Natural killer cell (primary cell): Measurements from ENCODE around the gene SLC10A1. TPM values are rescaled to one million over a fixed set of nuclear protein-coding genes. Genes with fewer than 3 reads are reported as not detected.

Experiments
- ATAC-seq, 3 donors: fragments of 150-1000 bp in 2 of 3; fragments of 200-7000 bp in 1 of 3; cut with Tn5 transposase; 1 replicate in 1 of 3; 2 replicates in 2 of 3; pipeline ENCODE4 v1.10.0; 2021; ENCODE audit warnings: mild to moderate bottlenecking in 2 of 3, moderate library complexity in 2 of 3
- DNase-seq, 2 donors: peaks; one replicate each; pipeline versions ENCODE4 v3.0.0 to v3.0.0-alpha.2; 2013 to 2021; ENCODE audit warnings: mixed read lengths in 1 of 2
- H3K27ac ChIP-seq: one replicate; pipeline ENCODE4 v1.5.1; 2013; ENCODE audit warnings: mild to moderate bottlenecking, low read length
- H3K27me3 ChIP-seq: one replicate; pipeline ENCODE4 v1.6.1; 2013; ENCODE audit warnings: low read length; ENCODE audit not compliant: control insufficient read depth, insufficient read depth
- H3K36me3 ChIP-seq: one replicate; pipeline ENCODE4 v1.6.1; 2013; ENCODE audit warnings: low read length; ENCODE audit not compliant: control insufficient read depth, insufficient read depth
- H3K4me1 ChIP-seq: one replicate; pipeline ENCODE4 v1.6.1; 2013; ENCODE audit warnings: low read length; ENCODE audit not compliant: control insufficient read depth, insufficient read depth
- H3K4me3 ChIP-seq: one replicate; pipeline ENCODE4 v1.5.1; 2013; ENCODE audit warnings: low read length
- H3K9me3 ChIP-seq: one replicate; pipeline ENCODE4 v1.6.1; 2013; ENCODE audit warnings: low read length; ENCODE audit not compliant: control insufficient read depth, insufficient read depth
- H3K27ac Mint-ChIP-seq, 2 donors: one replicate each; pipeline ENCODE4 v1.8.0; 2022; ENCODE audit warnings: mild to moderate bottlenecking in 2 of 2, mixed read lengths in 2 of 2, moderate library complexity in 1 of 2
- H3K27me3 Mint-ChIP-seq, 2 donors: one replicate each; pipeline ENCODE4 v1.8.0; 2022; ENCODE audit warnings: low read depth in 2 of 2, mixed read lengths in 2 of 2
- H3K36me3 Mint-ChIP-seq: one replicate; pipeline ENCODE4 v1.8.0; 2022; ENCODE audit warnings: mixed read lengths
- H3K4me1 Mint-ChIP-seq, 2 donors: one replicate each; pipeline ENCODE4 v1.8.0; 2022; ENCODE audit warnings: mixed read lengths in 2 of 2
- H3K4me3 Mint-ChIP-seq: one replicate; pipeline ENCODE4 v1.8.0; 2022; ENCODE audit warnings: mild to moderate bottlenecking, moderate library complexity, mixed read lengths
- H3K9me3 Mint-ChIP-seq, 2 donors: one replicate each; pipeline ENCODE4 v1.8.0; 2022; ENCODE audit warnings: mixed read lengths in 2 of 2
- CTCF ChIP-seq: fragments of 200-600 bp; IDR thresholded peaks from one replicate; pipeline ENCODE4 v1.8.0; 2022; ENCODE audit warnings: antibody characterized with exemption
- WGBS: methylation state at CpG from one replicate; pipeline ENCODE4 v1.1.7; 2013; ENCODE audit warnings: missing lambda C conversion rate; ENCODE audit not compliant: insufficient coverage; 5-methylcytosine and 5-hydroxymethylcytosine counted together
- intact Hi-C: fragments of 100-400 bp; cut with micrococcal nuclease; formaldehyde crosslinking; loops from one replicate; pipeline ENCODE4 v1.14.2; 2022
- total RNA-seq, 4 donors: library from RNA; stranded (reverse); fragments of 120-200 nt in 1 of 4; gene quantifications; one replicate each; pipeline versions ENCODE4 v1.2.3 to v1.2.4, GENCODE V29; 2013 to 2022

Gene SLC10A1
- total RNA-seq, 3 donors from 2014 or later (not counting 1 experiment from before 2014, with no cell fraction given): not detected

GRCh38 chr14:69808919-69809808 lies 12.1 kb upstream of the SLC10A1 start:
- Histone ChIP-seq H3K27me3 (no peaks in the 10 kb centered on the region), H3K36me3 (no peaks in the 10 kb centered on the region), H3K4me3 (no peak overlapping the region), H3K27ac (no peak overlapping the region), H3K9me3 (no peaks in the 10 kb centered on the region), H3K4me1 (no peaks in the 10 kb centered on the region)
- no peak for TF ChIP-seq CTCF
- DNase-seq: no peak
- intact Hi-C loops: no loop called here
- no peak overlapping the region for H3K27ac Mint-ChIP-seq
- no peak overlapping the region for H3K4me3 Mint-ChIP-seq
- no peaks in the 10 kb centered on the region for H3K36me3 Mint-ChIP-seq
- H3K9me3 Mint-ChIP-seq: no peaks in the 10 kb centered on the region
- no peak for ATAC-seq
- WGBS: 95% methylated on average over 10 of the region's 12 CpGs
- H3K27me3 Mint-ChIP-seq: peaks cover 5 to 8% of the 10 kb centered on the region in 2 donors
- H3K4me1 Mint-ChIP-seq: no peaks in the 10 kb centered on the region

- DNase-seq (no peak), ATAC-seq (no peak)
- Histone ChIP-seq H3K27ac (no peak overlapping the region), H3K9me3 (no peaks in the 10 kb centered on the region), H3K27me3 (no peaks in the 10 kb centered on the region), H3K4me3 (no peak overlapping the region), H3K36me3 (no peaks in the 10 kb centered on the region), H3K4me1 (no peaks in the 10 kb centered on the region)
- Mint-ChIP-seq H3K4me1 (no peaks in the 10 kb centered on the region), H3K9me3 (no peaks in the 10 kb centered on the region), H3K4me3 (no peak overlapping the region), H3K27ac (no peak overlapping the region), H3K27me3 (peaks cover 8 to 12% of the 10 kb centered on the region in 2 donors), H3K36me3 (no peaks in the 10 kb centered on the region)
- intact Hi-C loops: no loop called here
- WGBS: no CpG with 5 or more reads among the region's 1 CpG
- TF ChIP-seq CTCF: no peak
Measured at GRCh38 chr14:69807192-69807591, 10.2 kb upstream of the SLC10A1 start.

GRCh38 chr14:69804902-69805301 lies 7.9 kb upstream of the SLC10A1 start:
- no peaks in the 10 kb centered on the region for H3K9me3 Mint-ChIP-seq
- Histone ChIP-seq H3K27ac (no peak overlapping the region), H3K9me3 (no peaks in the 10 kb centered on the region), H3K4me1 (no peaks in the 10 kb centered on the region), H3K4me3 (no peak overlapping the region), H3K36me3 (no peaks in the 10 kb centered on the region), H3K27me3 (no peaks in the 10 kb centered on the region)
- TF ChIP-seq CTCF: no peak
- no peak overlapping the region for H3K27ac Mint-ChIP-seq
- intact Hi-C loops: no loop called here
- H3K4me3 Mint-ChIP-seq: no peak overlapping the region
- ATAC-seq: no peak
- WGBS: 81% methylated on average over 2 of the region's 2 CpGs
- DNase-seq: no peak
- peaks cover 10 to 12% of the 10 kb centered on the region in 2 donors for H3K27me3 Mint-ChIP-seq
- H3K4me1 Mint-ChIP-seq: no peaks in the 10 kb centered on the region
- no peaks in the 10 kb centered on the region for H3K36me3 Mint-ChIP-seq

GRCh38 chr14:69803753-69804152 lies 6.7 kb upstream of the SLC10A1 start:
- TF ChIP-seq CTCF: no peak
- Mint-ChIP-seq H3K27ac (no peak overlapping the region), H3K27me3 (peaks cover 10 to 12% of the 10 kb centered on the region in 2 donors), H3K4me3 (no peak overlapping the region), H3K9me3 (no peaks in the 10 kb centered on the region), H3K4me1 (no peaks in the 10 kb centered on the region), H3K36me3 (no peaks in the 10 kb centered on the region)
- no peaks in the 10 kb centered on the region for H3K36me3 ChIP-seq
- intact Hi-C loops: no loop called here
- DNase-seq (no peak), ATAC-seq (no peak)
- H3K27ac ChIP-seq: no peak overlapping the region
- no peak overlapping the region for H3K4me3 ChIP-seq
- no peaks in the 10 kb centered on the region for H3K27me3 ChIP-seq
- no peaks in the 10 kb centered on the region for H3K9me3 ChIP-seq
- H3K4me1 ChIP-seq: no peaks in the 10 kb centered on the region
